ENCODE results near the gene PLAA.

- TF ChIP-seq, protein P1, sequence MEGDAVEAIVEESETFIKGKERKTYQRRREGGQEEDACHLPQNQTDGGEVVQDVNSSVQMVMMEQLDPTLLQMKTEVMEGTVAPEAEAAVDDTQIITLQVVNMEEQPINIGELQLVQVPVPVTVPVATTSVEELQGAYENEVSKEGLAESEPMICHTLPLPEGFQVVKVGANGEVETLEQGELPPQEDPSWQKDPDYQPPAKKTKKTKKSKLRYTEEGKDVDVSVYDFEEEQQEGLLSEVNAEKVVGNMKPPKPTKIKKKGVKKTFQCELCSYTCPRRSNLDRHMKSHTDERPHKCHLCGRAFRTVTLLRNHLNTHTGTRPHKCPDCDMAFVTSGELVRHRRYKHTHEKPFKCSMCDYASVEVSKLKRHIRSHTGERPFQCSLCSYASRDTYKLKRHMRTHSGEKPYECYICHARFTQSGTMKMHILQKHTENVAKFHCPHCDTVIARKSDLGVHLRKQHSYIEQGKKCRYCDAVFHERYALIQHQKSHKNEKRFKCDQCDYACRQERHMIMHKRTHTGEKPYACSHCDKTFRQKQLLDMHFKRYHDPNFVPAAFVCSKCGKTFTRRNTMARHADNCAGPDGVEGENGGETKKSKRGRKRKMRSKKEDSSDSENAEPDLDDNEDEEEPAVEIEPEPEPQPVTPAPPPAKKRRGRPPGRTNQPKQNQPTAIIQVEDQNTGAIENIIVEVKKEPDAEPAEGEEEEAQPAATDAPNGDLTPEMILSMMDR (IDR thresholded peaks at IDR 0.05) = no peak
- no peak for TF ChIP-seq EZH2 (IDR thresholded peaks at IDR 0.05)
These were observed 4.8 kb upstream of the PLAA start for GRCh38 chr9:26951794-26952193.
